HepG2 (cell line): ENCODE measurements around the gene DLX3. TPM values are rescaled to one million over a fixed set of nuclear protein-coding genes. Genes with fewer than 3 reads are reported as not detected.

Source experiments
- ATAC-seq: fragments of 200-7000 bp; cut with Tn5 transposase; 3 replicates; pipeline ENCODE4 v1.9.1; 2020; ENCODE audit warnings: mild to moderate bottlenecking, moderate library complexity
- BruUV-seq: library from RNA; stranded (reverse); fragments of 400-500 nt; replicated peaks from 2 replicates; lab custom pipeline; 2021; lab: Mats Ljungman, UMichigan
- CTCF ChIA-PET: fragments of 300-600 bp; formaldehyde crosslinking; extraction: SDS; loops from one replicate; lab custom pipeline; 2021; ENCODE audit warnings: low total read pairs, inconsistent platforms, low intra/inter-chr PET ratio; lab: Yijun Ruan, JAX
- POLR2A ChIA-PET: fragments of 350-600 bp; sonication (Branson Sonifier 250); formaldehyde crosslinking; loops from one replicate; lab custom pipeline; 2020; ENCODE audit warnings: antibody characterized with exemption, inconsistent platforms; lab: Yijun Ruan, JAX
- DNase-seq: peaks from one replicate; pipeline ENCODE4 v3.0.0-alpha.2; 2015; ENCODE audit warnings: low spot score
- FAIRE-seq: peaks from 3 replicates; lab custom pipeline; 2011; peaks lifted over from hg19 to GRCh38; lab: Jason Lieb, UNC
- H2AFZ ChIP-seq: one replicate; pipeline ENCODE4 v1.6.1; 2011; ENCODE audit warnings: low read length, inconsistent platforms
- H3K27ac ChIP-seq: fragments of 300-600 bp; 3 replicates; pipeline ENCODE4 v1.8.0; 2011; ENCODE audit warnings: mixed run types, mild to moderate bottlenecking, mixed read lengths, low read length, inconsistent platforms; ENCODE audit not compliant: insufficient read depth; ENCODE audit errors: extremely low read length
- H3K27me3 ChIP-seq, 2 experiments: fragments of 200-600 bp in 1 of 2; 2 replicates in 1 of 2; 3 replicates in 1 of 2; pipeline versions ENCODE4 v1.6.0 to v1.8.0; 2011; ENCODE audit warnings: low read length in 2 of 2, mild to moderate bottlenecking in 2 of 2, moderate library complexity in 2 of 2, inconsistent platforms in 1 of 2; ENCODE audit not compliant: insufficient read depth in 2 of 2, control insufficient read depth in 1 of 2
- H3K36me3 ChIP-seq, 2 experiments: fragments of 200-600 bp in 1 of 2; replicated peaks in 1 of 2; 2 replicates in 1 of 2; 3 replicates in 1 of 2; pipeline versions ENCODE4 v1.5.1 to v1.8.0; 2011; ENCODE audit warnings: low read length in 2 of 2, inconsistent platforms in 1 of 2; ENCODE audit not compliant: insufficient read depth in 2 of 2, control insufficient read depth in 1 of 2
- H3K4me1 ChIP-seq: 2 replicates; pipeline ENCODE4 v1.5.1; 2012; ENCODE audit warnings: low read length, inconsistent platforms; ENCODE audit not compliant: insufficient read depth
- H3K4me2 ChIP-seq: 2 replicates; pipeline ENCODE4 v1.6.0; 2011; ENCODE audit warnings: low read depth, low read length, inconsistent platforms
- H3K4me3 ChIP-seq, 3 experiments: fragments of 200-600 bp in 1 of 3; sonication (generic), shearing (Covaris generic) in 1 of 3; replicated peaks in 1 of 3; 2 replicates each; pipeline ENCODE4 v1.5.1; 2011 to 2016; ENCODE audit warnings: low read length in 3 of 3, inconsistent platforms in 2 of 3, low read depth in 2 of 3, mild to moderate bottlenecking in 2 of 3, control low read depth in 1 of 3, mixed read lengths in 1 of 3; ENCODE audit not compliant: insufficient read depth in 1 of 3
- H3K79me2 ChIP-seq: one replicate; pipeline ENCODE4 v1.6.1; 2011; ENCODE audit warnings: low read length, inconsistent platforms; ENCODE audit not compliant: insufficient read depth
- H3K9ac ChIP-seq: 2 replicates; pipeline ENCODE4 v1.6.0; 2011; ENCODE audit warnings: mild to moderate bottlenecking, low read depth, low read length, inconsistent platforms; ENCODE audit not compliant: insufficient read depth
- H3K9me3 ChIP-seq: 2 replicates; pipeline ENCODE4 v1.5.1; 2012; ENCODE audit warnings: mild to moderate bottlenecking, low read length
- H4K20me1 ChIP-seq: 2 replicates; pipeline ENCODE4 v1.6.0; 2011; ENCODE audit warnings: inconsistent platforms, mild to moderate bottlenecking, low read length, moderate library complexity; ENCODE audit not compliant: insufficient read depth
- ATF7-NPFF ChIP-seq: sonication (generic); formaldehyde crosslinking; IDR thresholded peaks from 2 replicates; pipeline ENCODE4 v1.8.1; 2023; ENCODE audit warnings: mild to moderate bottlenecking, low read depth, missing genetic modification reagents, moderate library complexity
- CREB3 ChIP-seq: sonication (generic); formaldehyde crosslinking; IDR thresholded peaks from 2 replicates; pipeline ENCODE4 v1.5.0; 2020; ENCODE audit warnings: missing genetic modification reagents
- MAFG ChIP-seq: sonication (generic); formaldehyde crosslinking; IDR thresholded peaks from 2 replicates; pipeline ENCODE4 v1.5.1; 2020; ENCODE audit warnings: mild to moderate bottlenecking, missing genetic modification reagents
- MED1 ChIP-seq: sonication (generic); formaldehyde crosslinking; IDR thresholded peaks from 2 replicates; pipeline ENCODE4 v1.4.0; 2020; ENCODE audit warnings: missing genetic modification reagents
- NFRKB ChIP-seq: fragments of 450-650 bp; IDR thresholded peaks from 2 replicates; pipeline ENCODE4 v1.6.1; 2017
- NONO ChIP-seq, 2 experiments: fragments of 450-650 bp in 1 of 2; sonication (generic) in 1 of 2; formaldehyde crosslinking in 1 of 2; IDR thresholded peaks in 1 of 2; conservative IDR thresholded peaks in 1 of 2; 2 replicates each; pipeline versions ENCODE4 v1.6.1 to v1.8.0; 2017 to 2022; ENCODE audit warnings: mild to moderate bottlenecking in 1 of 2, missing genetic modification reagents in 1 of 2, moderate library complexity in 1 of 2
- NR2F1 ChIP-seq, 2 experiments: fragments of 450-650 bp in 1 of 2; formaldehyde crosslinking in 1 of 2; IDR thresholded peaks; 2 replicates each; pipeline versions ENCODE4 v1.5.0 to v1.6.1; 2016 to 2020; ENCODE audit warnings: mild to moderate bottlenecking in 1 of 2, missing compliant biosample characterization in 1 of 2, missing genetic modification reagents in 1 of 2, moderate library complexity in 1 of 2
- SRSF9 ChIP-seq: fragments of 200-400 bp; formaldehyde crosslinking; IDR thresholded peaks from 2 replicates; pipeline ENCODE4 v1.6.1; 2018; ENCODE audit warnings: borderline replicate concordance, mild to moderate bottlenecking, low read depth, low read length; ENCODE audit not compliant: insufficient read depth, poor library complexity, severe bottlenecking
- TARDBP ChIP-seq: sonication (generic); formaldehyde crosslinking; IDR thresholded peaks from 2 replicates; pipeline ENCODE4 v1.8.0; 2022; ENCODE audit warnings: mild to moderate bottlenecking, missing genetic modification reagents
- TCF7L2 ChIP-seq: IDR thresholded peaks from 2 replicates; pipeline ENCODE4 v1.6.1; 2011; ENCODE audit warnings: mild to moderate bottlenecking, low read depth, low read length, moderate library complexity
- ZFP82 ChIP-seq: sonication (generic); formaldehyde crosslinking; IDR thresholded peaks from 2 replicates; pipeline ENCODE4 v1.5.1; 2020; ENCODE audit warnings: mild to moderate bottlenecking, missing genetic modification reagents, borderline replicate concordance
- ZNF546 ChIP-seq: sonication (generic); formaldehyde crosslinking; conservative IDR thresholded peaks from 2 replicates; pipeline ENCODE4 v1.8.1; 2023; ENCODE audit warnings: mild to moderate bottlenecking, missing genetic modification reagents
- WGBS: methylation state at CpG from one replicate; pipeline ENCODE4 v1.1.6; 2017; ENCODE audit warnings: low lambda C conversion rate; 5-methylcytosine and 5-hydroxymethylcytosine counted together
- in situ Hi-C: cut with HindIII; loops from 2 replicates; pipeline ENCODE4 v1.10.0; 2017; ENCODE audit warnings: low pct_unique_long_range_greater_than_20kb; ENCODE audit not compliant: extremely low pct_ligation_motif_present
- intact Hi-C: fragments of 100-400 bp; cut with micrococcal nuclease; formaldehyde crosslinking; loops from one replicate; pipeline ENCODE4 v1.10.0; 2022; ENCODE audit not compliant: unreplicated experiment
- polyA plus RNA-seq, 8 experiments: library from polyadenylated mRNA; depleted of rRNA in 3 of 8; stranded (reverse) in 7 of 8; unstranded in 1 of 8; fragments of >200 nt; fragmentation: Illumina TruSeq in 4 of 8; extraction: Trizol in 4 of 8; gene quantifications; 2 replicates each; pipeline versions ENCODE4 v1.2.1 to v1.2.3, GENCODE V29; 2011 to 2016; ENCODE audit warnings: low read depth in 4 of 8, missing spikeins in 1 of 8, mixed read lengths in 1 of 8; ENCODE audit not compliant: insufficient read depth in 1 of 8
- total RNA-seq, 5 experiments: library from RNA; depleted of rRNA; stranded (reverse); fragments of >200 nt; fragmentation: Illumina TruSeq; extraction: Trizol; gene quantifications; 2 replicates each; pipeline ENCODE4 v1.2.3, GENCODE V29; 2016; ENCODE audit warnings: low read depth in 1 of 5
- TF ChIP-seq, protein P1 (sequence below): sonication (generic); formaldehyde crosslinking; IDR thresholded peaks from 2 replicates; pipeline ENCODE4 v1.5.0; 2020; ENCODE audit warnings: mild to moderate bottlenecking, missing genetic modification reagents
- TF ChIP-seq, protein P2 (sequence below): sonication (generic); formaldehyde crosslinking; IDR thresholded peaks from 2 replicates; pipeline ENCODE4 v1.9.0; 2022; ENCODE audit warnings: missing genetic modification reagents, mild to moderate bottlenecking, borderline replicate concordance
- TF ChIP-seq, protein P3 (sequence below): sonication (generic); formaldehyde crosslinking; IDR thresholded peaks from 2 replicates; pipeline ENCODE4 v1.4.0; 2020; ENCODE audit warnings: mild to moderate bottlenecking, low read depth, missing genetic modification reagents

DLX3 gene
- total and polyA plus RNA-seq, 2 of the 13 experiments (the other 11 are each of a cell fraction or from before 2014, with no cell fraction given) = 0.03 TPM; not detected in 1

- TF ChIP-seq CREB3 = no peak
- no peak for TF ChIP-seq ATF7-NPFF (CRISPR knock-in tag)
- TF ChIP-seq ZFP82 (CRISPR knock-in tag) = no peak
- no peak for TF ChIP-seq ZNF546
- no peak for TF ChIP-seq TARDBP
Observed at GRCh38 chr17:49986396-49987289, 8.4 kb downstream of the DLX3 start (continued).

DNA sequence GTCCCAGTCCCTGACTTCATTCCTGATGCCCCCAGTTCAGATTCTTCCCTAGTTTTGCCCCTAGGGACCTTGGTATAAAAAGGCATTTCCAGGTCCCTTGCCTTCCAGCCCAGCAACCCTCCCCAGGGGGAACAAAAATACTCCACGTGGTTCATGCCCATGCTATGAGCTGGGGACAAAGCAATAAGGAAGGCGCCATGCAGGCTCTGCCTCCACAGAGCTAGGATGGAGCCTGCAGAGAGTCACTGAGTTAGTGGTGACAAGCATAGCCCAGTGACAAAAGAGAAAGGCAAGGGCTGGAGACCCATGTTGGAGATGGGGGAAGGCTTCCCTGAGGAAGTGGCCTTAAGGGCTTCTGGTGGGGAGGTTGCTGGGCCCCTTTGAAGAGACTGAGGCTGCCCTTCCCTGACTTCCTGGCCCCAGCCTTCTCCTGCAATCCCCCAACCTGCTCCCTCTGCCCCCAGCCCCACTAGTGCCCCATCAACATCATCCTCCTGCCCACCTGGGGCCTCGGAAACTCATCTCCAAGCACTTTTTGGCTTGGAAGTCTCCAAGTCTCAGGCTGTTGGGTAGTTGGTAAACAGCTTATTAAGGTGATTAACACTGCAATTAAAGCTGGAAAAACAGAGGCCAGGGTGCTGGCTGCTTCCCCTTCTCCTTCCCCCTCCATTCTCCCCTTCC, 9.6 kb downstream of the DLX3 start:
- DNase-seq (no peak), ATAC-seq (no peak), FAIRE-seq (no peak)
- Histone ChIP-seq H3K4me3 (no peak overlapping the region), H2AFZ (no peak overlapping the region), H3K79me2 (no peaks in the 10 kb centered on the region), H3K9ac (no peak overlapping the region), H3K36me3 (no peaks in the 10 kb centered on the region), H3K4me2 (no peak overlapping the region), H4K20me1 (no peaks in the 10 kb centered on the region), H3K27me3 (peaks cover 25 to 50% of the 10 kb centered on the region in 2 experiments), H3K27ac (no peak overlapping the region), H3K4me1 (no peaks in the 10 kb centered on the region), H3K9me3 (no peaks in the 10 kb centered on the region)
- BruUV-seq = no TSS peak
- POLR2A ChIA-PET = no interaction called here
- WGBS = 0% methylated on average over 3 of the region's 3 CpGs
- in situ Hi-C loops (no loop called here), intact Hi-C loops (no loop called here)
- CTCF ChIA-PET = no interaction called here
- TF ChIP-seq, protein P1, sequence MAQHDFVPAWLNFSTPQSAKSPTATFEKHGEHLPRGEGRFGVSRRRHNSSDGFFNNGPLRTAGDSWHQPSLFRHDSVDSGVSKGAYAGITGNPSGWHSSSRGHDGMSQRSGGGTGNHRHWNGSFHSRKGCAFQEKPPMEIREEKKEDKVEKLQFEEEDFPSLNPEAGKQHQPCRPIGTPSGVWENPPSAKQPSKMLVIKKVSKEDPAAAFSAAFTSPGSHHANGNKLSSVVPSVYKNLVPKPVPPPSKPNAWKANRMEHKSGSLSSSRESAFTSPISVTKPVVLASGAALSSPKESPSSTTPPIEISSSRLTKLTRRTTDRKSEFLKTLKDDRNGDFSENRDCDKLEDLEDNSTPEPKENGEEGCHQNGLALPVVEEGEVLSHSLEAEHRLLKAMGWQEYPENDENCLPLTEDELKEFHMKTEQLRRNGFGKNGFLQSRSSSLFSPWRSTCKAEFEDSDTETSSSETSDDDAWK (CRISPR knock-in tag) = no peak
- TF ChIP-seq TCF7L2 (no peak), MED1 (no peak), NR2F1 (CRISPR knock-in tag; IDR thresholded peaks at IDR 0.05) (no peak), NFRKB (no peak), NONO (IDR thresholded peaks at IDR 0.05) (no peak), NONO (CRISPR knock-in tag; conservative IDR thresholded peaks at IDR 0.05) (no peak), MAFG (CRISPR knock-in tag) (no peak), SRSF9 (no peak)
- TF ChIP-seq, protein P2, sequence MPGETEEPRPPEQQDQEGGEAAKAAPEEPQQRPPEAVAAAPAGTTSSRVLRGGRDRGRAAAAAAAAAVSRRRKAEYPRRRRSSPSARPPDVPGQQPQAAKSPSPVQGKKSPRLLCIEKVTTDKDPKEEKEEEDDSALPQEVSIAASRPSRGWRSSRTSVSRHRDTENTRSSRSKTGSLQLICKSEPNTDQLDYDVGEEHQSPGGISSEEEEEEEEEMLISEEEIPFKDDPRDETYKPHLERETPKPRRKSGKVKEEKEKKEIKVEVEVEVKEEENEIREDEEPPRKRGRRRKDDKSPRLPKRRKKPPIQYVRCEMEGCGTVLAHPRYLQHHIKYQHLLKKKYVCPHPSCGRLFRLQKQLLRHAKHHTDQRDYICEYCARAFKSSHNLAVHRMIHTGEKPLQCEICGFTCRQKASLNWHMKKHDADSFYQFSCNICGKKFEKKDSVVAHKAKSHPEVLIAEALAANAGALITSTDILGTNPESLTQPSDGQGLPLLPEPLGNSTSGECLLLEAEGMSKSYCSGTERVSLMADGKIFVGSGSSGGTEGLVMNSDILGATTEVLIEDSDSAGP (CRISPR knock-in tag) = no peak
- TF ChIP-seq, protein P3, sequence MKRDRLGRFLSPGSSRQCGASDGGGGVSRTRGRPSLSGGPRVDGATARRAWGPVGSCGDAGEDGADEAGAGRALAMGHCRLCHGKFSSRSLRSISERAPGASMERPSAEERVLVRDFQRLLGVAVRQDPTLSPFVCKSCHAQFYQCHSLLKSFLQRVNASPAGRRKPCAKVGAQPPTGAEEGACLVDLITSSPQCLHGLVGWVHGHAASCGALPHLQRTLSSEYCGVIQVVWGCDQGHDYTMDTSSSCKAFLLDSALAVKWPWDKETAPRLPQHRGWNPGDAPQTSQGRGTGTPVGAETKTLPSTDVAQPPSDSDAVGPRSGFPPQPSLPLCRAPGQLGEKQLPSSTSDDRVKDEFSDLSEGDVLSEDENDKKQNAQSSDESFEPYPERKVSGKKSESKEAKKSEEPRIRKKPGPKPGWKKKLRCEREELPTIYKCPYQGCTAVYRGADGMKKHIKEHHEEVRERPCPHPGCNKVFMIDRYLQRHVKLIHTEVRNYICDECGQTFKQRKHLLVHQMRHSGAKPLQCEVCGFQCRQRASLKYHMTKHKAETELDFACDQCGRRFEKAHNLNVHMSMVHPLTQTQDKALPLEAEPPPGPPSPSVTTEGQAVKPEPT (CRISPR knock-in tag) = no peak
